Measurements from ENCODE around the gene EXOC2.
"Not testable (repeated sequence)": the region's sequence is repeated elsewhere in the genome, so short reads cannot be mapped to it uniquely, and the experiment has no call there.

Gene EXOC2

GRCh38 chr6:709471-710056, 16.6 kb upstream of the EXOC2 start:
- DNase-seq (ENCODE audit: low read depth), result no peak

GRCh38 chr6:708237-708598, 15.3 kb upstream of the EXOC2 start:
- DNase-seq (ENCODE audit: low read depth), result no peak

GRCh38 chr6:707576-708236, 14.8 kb upstream of the EXOC2 start:
- DNase-seq (ENCODE audit: low read depth), result no peak

GRCh38 chr6:706819-707381, 14.0 kb upstream of the EXOC2 start:
- no peak for DNase-seq (ENCODE audit: low read depth)

GRCh38 chr6:706146-706545, 13.2 kb upstream of the EXOC2 start:
- DNase-seq (ENCODE audit: low read depth), result no peak

GRCh38 chr6:705047-705446, 12.1 kb upstream of the EXOC2 start:
- DNase-seq (ENCODE audit: low read depth), result no peak

GRCh38 chr6:704046-704445, 11.1 kb upstream of the EXOC2 start:
- no peak for DNase-seq (ENCODE audit: low read depth)

- DNase-seq (ENCODE audit: low read depth), result no peak
Measured at GRCh38 chr6:703552-703951, 10.6 kb upstream of the EXOC2 start.

- DNase-seq (ENCODE audit: low read depth), result no peak
Measured at GRCh38 chr6:701700-702479, 9.0 kb upstream of the EXOC2 start.

- no peak for DNase-seq (ENCODE audit: low read depth)
Measured at GRCh38 chr6:701215-701614, 8.3 kb upstream of the EXOC2 start.

- DNase-seq (ENCODE audit: low read depth), result no peak
Measured at GRCh38 chr6:700490-700889, 7.6 kb upstream of the EXOC2 start.

- DNase-seq (ENCODE audit: low read depth), result no peak
Measured at GRCh38 chr6:699319-699718, 6.4 kb upstream of the EXOC2 start.

GRCh38 chr6:694431-695126, 1.6 kb upstream of the EXOC2 start:
- not testable (repeated sequence) for DNase-seq (ENCODE audit: low read depth)

- no peak for DNase-seq (ENCODE audit: low read depth)
Measured at GRCh38 chr6:693723-694009, 727 bp upstream of the EXOC2 start.

GRCh38 chr6:692356-692851, 535 bp downstream of the EXOC2 start:
- DNase-seq (ENCODE audit: low read depth), result no peak

- DNase-seq (ENCODE audit: low read depth), result no peak
Measured at GRCh38 chr6:689223-689622, 3.7 kb downstream of the EXOC2 start.

- peak; percentile 20 for DNase-seq (ENCODE audit: low read depth)
Measured at GRCh38 chr6:686497-686896, 6.4 kb downstream of the EXOC2 start.

GRCh38 chr6:684831-685636, 7.9 kb downstream of the EXOC2 start:
- DNase-seq (ENCODE audit: low read depth), result no peak

- DNase-seq (ENCODE audit: low read depth), result peak; percentile 42
Measured at GRCh38 chr6:683742-684440, 9.0 kb downstream of the EXOC2 start.

- no peak for DNase-seq (ENCODE audit: low read depth)
Measured at GRCh38 chr6:680666-681340, 12.1 kb downstream of the EXOC2 start.
